H9 (cell line): Measurements from ENCODE around the gene IL20. TPM values are rescaled to one million over a fixed set of nuclear protein-coding genes. Genes with fewer than 3 reads are reported as not detected.

Source experiments
- DNase-seq: peaks from one replicate; pipeline ENCODE4 v3.0.0-alpha.2; 2017
- H2AFZ ChIP-seq: one replicate; pipeline ENCODE4 v1.6.1; 2013; ENCODE audit warnings: mild to moderate bottlenecking, low read length, control low read depth, moderate library complexity
- H2AK5ac ChIP-seq: 2 replicates; pipeline ENCODE4 v1.6.1; 2013; ENCODE audit warnings: low read length, control low read depth, mixed read lengths; ENCODE audit not compliant: insufficient read length
- H2BK120ac ChIP-seq: one replicate; pipeline ENCODE4 v1.6.1; 2013; ENCODE audit warnings: low read depth, mild to moderate bottlenecking, low read length, control low read depth, inconsistent platforms; ENCODE audit not compliant: poor library complexity, severe bottlenecking
- H2BK12ac ChIP-seq: 2 replicates; pipeline ENCODE4 v1.6.1; 2013; ENCODE audit warnings: low read length, control low read depth, mixed read lengths, low read depth; ENCODE audit not compliant: insufficient read length
- H2BK15ac ChIP-seq: 2 replicates; pipeline ENCODE4 v1.6.1; 2013; ENCODE audit warnings: low read depth, low read length, control low read depth
- H2BK20ac ChIP-seq: one replicate; pipeline ENCODE4 v1.6.1; 2013; ENCODE audit warnings: low read depth, mild to moderate bottlenecking, low read length, control low read depth, inconsistent platforms; ENCODE audit not compliant: poor library complexity, severe bottlenecking
- H2BK5ac ChIP-seq: 2 replicates; pipeline ENCODE4 v1.6.1; 2013; ENCODE audit warnings: low read length, control low read depth, mixed read lengths; ENCODE audit not compliant: insufficient read length
- H3K14ac ChIP-seq: 2 replicates; pipeline ENCODE4 v1.6.1; 2013; ENCODE audit warnings: low read length, control low read depth; ENCODE audit not compliant: insufficient read depth
- H3K18ac ChIP-seq: 2 replicates; pipeline ENCODE4 v1.6.1; 2013; ENCODE audit warnings: low read depth, mild to moderate bottlenecking, mixed read lengths, low read length, control low read depth; ENCODE audit not compliant: insufficient read length
- H3K23ac ChIP-seq: 2 replicates; pipeline ENCODE4 v1.6.1; 2013; ENCODE audit warnings: low read length, control low read depth, mixed read lengths, low read depth; ENCODE audit not compliant: insufficient read length
- H3K23me2 ChIP-seq: 2 replicates; pipeline ENCODE4 v1.6.1; 2013; ENCODE audit warnings: low read depth, mild to moderate bottlenecking, mixed read lengths, low read length, control low read depth; ENCODE audit not compliant: insufficient read length, poor library complexity, severe bottlenecking
- H3K27ac ChIP-seq: 2 replicates; pipeline ENCODE4 v1.5.1; 2013; ENCODE audit warnings: low read length, control low read depth, mixed read lengths, low read depth; ENCODE audit not compliant: insufficient read length
- H3K27me3 ChIP-seq: 2 replicates; pipeline ENCODE4 v1.6.1; 2013; ENCODE audit warnings: low read length, control low read depth, inconsistent platforms; ENCODE audit not compliant: insufficient read depth
- H3K4ac ChIP-seq: 2 replicates; pipeline ENCODE4 v1.6.1; 2013; ENCODE audit warnings: low read depth, mild to moderate bottlenecking, control low read depth, inconsistent platforms, low read length, moderate library complexity
- H3K4me1 ChIP-seq: 2 replicates; pipeline ENCODE4 v1.6.1; 2013; ENCODE audit warnings: low read length, control low read depth, inconsistent platforms; ENCODE audit not compliant: insufficient read depth
- H3K4me2 ChIP-seq: 2 replicates; pipeline ENCODE4 v1.6.1; 2013; ENCODE audit warnings: low read length, control low read depth, mixed read lengths; ENCODE audit not compliant: insufficient read length, insufficient read depth
- H3K56ac ChIP-seq: 2 replicates; pipeline ENCODE4 v1.6.1; 2013; ENCODE audit warnings: low read depth, mild to moderate bottlenecking, mixed read lengths, low read length, control low read depth; ENCODE audit not compliant: insufficient read length
- H3K79me1 ChIP-seq: 2 replicates; pipeline ENCODE4 v1.6.1; 2013; ENCODE audit warnings: low read depth, mild to moderate bottlenecking, moderate library complexity, low read length, control low read depth, inconsistent platforms; ENCODE audit not compliant: insufficient read depth, poor library complexity, severe bottlenecking
- H3K79me2 ChIP-seq: 2 replicates; pipeline ENCODE4 v1.6.1; 2013; ENCODE audit warnings: low read length, control low read depth, inconsistent platforms; ENCODE audit not compliant: insufficient read depth
- H3K9ac ChIP-seq: 2 replicates; pipeline ENCODE4 v1.6.1; 2013; ENCODE audit warnings: low read length, control low read depth, mixed read lengths; ENCODE audit not compliant: insufficient read length; ENCODE audit errors: extremely low read depth
- H3K9me3 ChIP-seq: one replicate; pipeline ENCODE4 v1.6.1; 2013; ENCODE audit warnings: low read depth, low read length, inconsistent platforms; ENCODE audit not compliant: control insufficient read depth
- H3T11ph ChIP-seq: one replicate; pipeline ENCODE4 v1.6.1; 2013; ENCODE audit warnings: mild to moderate bottlenecking, low read length, control low read depth, inconsistent platforms
- H4K20me1 ChIP-seq: one replicate; pipeline ENCODE4 v1.6.1; 2013; ENCODE audit not compliant: control insufficient read depth, insufficient read length, insufficient read depth
- H4K5ac ChIP-seq: 2 replicates; pipeline ENCODE4 v1.6.1; 2013; ENCODE audit warnings: low read depth, mild to moderate bottlenecking, mixed read lengths, low read length, control low read depth; ENCODE audit not compliant: insufficient read length
- H4K8ac ChIP-seq: replicated peaks from 2 replicates; pipeline ENCODE4 v1.6.1; 2013; ENCODE audit warnings: low read length, control low read depth, mixed read lengths, low read depth; ENCODE audit not compliant: insufficient read length
- H4K91ac ChIP-seq: 2 replicates; pipeline ENCODE4 v1.6.1; 2013; ENCODE audit warnings: low read depth, mild to moderate bottlenecking, moderate library complexity, mixed read lengths, low read length, control low read depth; ENCODE audit not compliant: insufficient read length
- H3K27ac Mint-ChIP-seq, 3 experiments: 2 replicates in 2 of 3; 3 replicates in 1 of 3; pipeline ENCODE4 v1.8.0; 2020 to 2021; ENCODE audit warnings: mixed read lengths in 3 of 3, mild to moderate bottlenecking in 1 of 3, moderate library complexity in 1 of 3
- H3K27me3 Mint-ChIP-seq: 2 replicates; pipeline ENCODE4 v1.8.0; 2021; ENCODE audit warnings: low read depth, mild to moderate bottlenecking, moderate library complexity, mixed read lengths
- H3K36me3 Mint-ChIP-seq, 3 experiments: 2 replicates in 2 of 3; 3 replicates in 1 of 3; pipeline ENCODE4 v1.8.0; 2020 to 2021; ENCODE audit warnings: low read depth in 3 of 3, mixed read lengths in 3 of 3; ENCODE audit not compliant: insufficient read depth in 1 of 3
- H3K4me1 Mint-ChIP-seq, 2 experiments: 2 replicates each; pipeline ENCODE4 v1.8.0; 2020; ENCODE audit warnings: mixed read lengths in 2 of 2
- H3K4me3 Mint-ChIP-seq, 2 experiments: 2 replicates in 1 of 2; 3 replicates in 1 of 2; pipeline ENCODE4 v1.8.0; 2020 to 2021; ENCODE audit warnings: mild to moderate bottlenecking in 2 of 2, mixed read lengths in 2 of 2, moderate library complexity in 1 of 2
- H3K9me3 Mint-ChIP-seq, 2 experiments: 2 replicates in 1 of 2; 3 replicates in 1 of 2; pipeline ENCODE4 v1.8.0; 2020; ENCODE audit warnings: mild to moderate bottlenecking in 2 of 2, mixed read lengths in 2 of 2, moderate library complexity in 1 of 2
- CTCF ChIP-seq: fragments of 200-600 bp; sonication (generic); conservative IDR thresholded peaks from 3 replicates; pipeline ENCODE4 v1.8.0; 2021; ENCODE audit warnings: antibody characterized with exemption, mild to moderate bottlenecking
- total RNA-seq: library from RNA; stranded (reverse); gene quantifications from 2 replicates; pipeline ENCODE4 v1.2.1, GENCODE V29; 2021

The IL20 gene
- total RNA-seq, 1 experiment from 2014 or later, result not detected

- no peak overlapping the region for H4K8ac ChIP-seq
- no peak overlapping the region for H2BK12ac ChIP-seq
- no peak for TF ChIP-seq CTCF
- no peak overlapping the region for H2BK20ac ChIP-seq
- no peak overlapping the region for H3K18ac ChIP-seq
- H3K9ac ChIP-seq, result no peak overlapping the region
- no peak overlapping the region for H4K91ac ChIP-seq
- no peak overlapping the region for H4K5ac ChIP-seq
- H3K56ac ChIP-seq, result no peak overlapping the region
- H3K23me2 ChIP-seq, result peaks cover 2% of the 10 kb centered on the region
- H2BK120ac ChIP-seq, result no peak overlapping the region
- H2BK5ac ChIP-seq, result no peak overlapping the region
- Mint-ChIP-seq H3K27ac (no peak overlapping the region), H3K4me1 (no peaks in the 10 kb centered on the region), H3K4me3 (no peak overlapping the region), H3K27me3 (no peaks in the 10 kb centered on the region), H3K9me3 (no peaks in the 10 kb centered on the region), H3K36me3 (no peaks in the 10 kb centered on the region)
- H3K4me2 ChIP-seq, result no peak overlapping the region
- H2AFZ ChIP-seq, result no peak overlapping the region
- no peak overlapping the region for H2BK15ac ChIP-seq
- H3T11ph ChIP-seq, result no peak overlapping the region
- no peak overlapping the region for H3K4ac ChIP-seq
- no peak overlapping the region for H2AK5ac ChIP-seq
- H3K23ac ChIP-seq, result no peak overlapping the region
- H3K79me1 ChIP-seq, result no peaks in the 10 kb centered on the region
- DNase-seq, result no peak
- no peaks in the 10 kb centered on the region for H4K20me1 ChIP-seq
- H3K4me1 ChIP-seq, result no peaks in the 10 kb centered on the region
- H3K27me3 ChIP-seq, result no peaks in the 10 kb centered on the region
- H3K14ac ChIP-seq, result no peak overlapping the region
- H3K9me3 ChIP-seq, result no peaks in the 10 kb centered on the region
- H3K79me2 ChIP-seq, result no peaks in the 10 kb centered on the region
- H3K27ac ChIP-seq, result no peak overlapping the region
Observed at GRCh38 chr1:206842854-206843253, 22.6 kb upstream of the IL20 start.
